ENCODE measurements around the gene CCDC77. TPM values are rescaled to one million over a fixed set of nuclear protein-coding genes. Genes with fewer than 3 reads are reported as not detected.

The CCDC77 gene
- total RNA-seq, 4 donors from 2014 or later: 10.2 to 20.3 (median 12.3) TPM

- intact Hi-C loops (cut with DNase I): no loop called here
- H3K4me3 ChIP-seq (replicated peaks in 1 of 3): no peak overlapping the region
- TF ChIP-seq CTCF (IDR thresholded peaks at IDR 0.05) (no peak), POLR2A (IDR thresholded peaks at IDR 0.05) (no peak)
- H3K9me3 ChIP-seq: no peaks in the 10 kb centered on the region
- no peak overlapping the region for H3K27ac ChIP-seq
- 89 to 96% methylated on average over 6 of the region's 6 CpGs for WGBS, 2 donors
- no peaks in the 10 kb centered on the region for H3K36me3 ChIP-seq
- no peak for DNase-seq
- H3K4me1 ChIP-seq: peaks cover 14 to 21% of the 10 kb centered on the region in 2 donors
- H3K27me3 ChIP-seq: no peaks in the 10 kb centered on the region
Measured at GRCh38 chr12:467591-467990, 66.1 kb downstream of the CCDC77 start.

GRCh38 chr12:468671-469389 is 67.4 kb downstream of the CCDC77 start:
- no peaks in the 10 kb centered on the region for H3K9me3 ChIP-seq
- no peak for DNase-seq
- H3K4me3 ChIP-seq (replicated peaks in 1 of 3): no peak overlapping the region
- intact Hi-C loops (cut with DNase I): no loop called here
- H3K36me3 ChIP-seq: no peaks in the 10 kb centered on the region
- TF ChIP-seq CTCF (IDR thresholded peaks at IDR 0.05) (no peak), POLR2A (IDR thresholded peaks at IDR 0.05) (no peak)
- H3K27me3 ChIP-seq: no peaks in the 10 kb centered on the region
- 69 to 75% methylated on average over 10 of the region's 10 CpGs for WGBS, 2 donors
- no peak overlapping the region for H3K27ac ChIP-seq
- H3K4me1 ChIP-seq: peaks cover 14 to 21% of the 10 kb centered on the region in 2 donors

- WGBS, 2 donors: 77 to 82% methylated on average over 11 of the region's 11 CpGs
- Histone ChIP-seq H3K4me1 (peaks cover 13 to 15% of the 10 kb centered on the region in 2 donors), H3K4me3 (replicated peaks in 1 of 3) (no peak overlapping the region), H3K9me3 (no peaks in the 10 kb centered on the region), H3K27ac (no peak overlapping the region), H3K27me3 (no peaks in the 10 kb centered on the region), H3K36me3 (no peaks in the 10 kb centered on the region)
- TF ChIP-seq CTCF (IDR thresholded peaks at IDR 0.05) (no peak), POLR2A (IDR thresholded peaks at IDR 0.05) (no peak)
- intact Hi-C loops (cut with DNase I): no loop called here
- no peak for DNase-seq
Measured at GRCh38 chr12:470133-470532, 68.7 kb downstream of the CCDC77 start.

- H3K9me3 ChIP-seq: no peaks in the 10 kb centered on the region
- WGBS, 2 donors: 89 to 94% methylated on average over 5 of the region's 5 CpGs
- intact Hi-C loops (cut with DNase I): no loop called here
- no peak overlapping the region for H3K4me3 ChIP-seq (replicated peaks in 1 of 3)
- no peak for TF ChIP-seq CTCF (IDR thresholded peaks at IDR 0.05)
- no peak for TF ChIP-seq POLR2A (IDR thresholded peaks at IDR 0.05)
- H3K36me3 ChIP-seq: no peaks in the 10 kb centered on the region
- no peak for DNase-seq
- H3K27ac ChIP-seq: no peak overlapping the region
- no peaks in the 10 kb centered on the region for H3K27me3 ChIP-seq
- peaks cover 0 to 5% of the 10 kb centered on the region in 2 donors for H3K4me1 ChIP-seq
Measured at GRCh38 chr12:473198-473597, 71.8 kb downstream of the CCDC77 start.

- TF ChIP-seq CTCF (IDR thresholded peaks at IDR 0.05): no peak
- TF ChIP-seq POLR2A (IDR thresholded peaks at IDR 0.05): no peak
- Histone ChIP-seq H3K36me3 (no peaks in the 10 kb centered on the region), H3K27me3 (no peaks in the 10 kb centered on the region), H3K4me1 (no peaks in the 10 kb centered on the region), H3K4me3 (replicated peaks in 1 of 3) (no peak overlapping the region), H3K27ac (no peak overlapping the region), H3K9me3 (no peaks in the 10 kb centered on the region)
- intact Hi-C loops (cut with DNase I): no loop called here
- WGBS, 2 donors: 51 to 56% methylated on average over 9 of the region's 9 CpGs
- DNase-seq: no peak
Measured at GRCh38 chr12:473863-474577, 72.6 kb downstream of the CCDC77 start.

Measured in thyroid gland (tissue), 4 donors.